ENCODE results near the gene CNTNAP2. TPM values are rescaled to one million over a fixed set of nuclear protein-coding genes. Genes with fewer than 3 reads are reported as not detected.

The CNTNAP2 gene
- total and polyA plus RNA-seq, 12 donors, result 0.07 to 0.77 (median 0.24) TPM

DNA sequence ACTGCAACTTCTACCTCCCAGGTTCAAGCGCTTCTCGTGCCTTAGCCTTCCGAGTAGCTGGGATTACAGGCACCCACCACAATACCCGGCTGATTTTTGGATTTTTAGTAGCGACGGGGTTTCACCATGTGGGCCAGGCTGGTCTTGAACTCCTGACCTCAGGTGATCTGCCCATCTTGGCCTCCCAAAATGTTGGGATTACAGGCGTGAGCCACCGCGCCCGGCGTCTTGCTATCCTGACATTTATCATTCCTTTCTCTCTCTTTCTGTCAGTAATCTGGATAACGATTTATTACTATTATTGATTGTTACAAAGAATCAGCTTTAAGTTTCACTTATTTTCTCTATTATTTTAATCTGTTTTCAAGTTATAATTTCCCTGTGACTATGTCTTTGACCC, 548.4 kb downstream of the CNTNAP2 start:
- DNase-seq, result no peak
- no peak overlapping the region for H3K27ac ChIP-seq
- H3K27me3 ChIP-seq, result no peaks in the 10 kb centered on the region
- no peak overlapping the region for H3K4me3 ChIP-seq
- TF ChIP-seq, protein P1, sequence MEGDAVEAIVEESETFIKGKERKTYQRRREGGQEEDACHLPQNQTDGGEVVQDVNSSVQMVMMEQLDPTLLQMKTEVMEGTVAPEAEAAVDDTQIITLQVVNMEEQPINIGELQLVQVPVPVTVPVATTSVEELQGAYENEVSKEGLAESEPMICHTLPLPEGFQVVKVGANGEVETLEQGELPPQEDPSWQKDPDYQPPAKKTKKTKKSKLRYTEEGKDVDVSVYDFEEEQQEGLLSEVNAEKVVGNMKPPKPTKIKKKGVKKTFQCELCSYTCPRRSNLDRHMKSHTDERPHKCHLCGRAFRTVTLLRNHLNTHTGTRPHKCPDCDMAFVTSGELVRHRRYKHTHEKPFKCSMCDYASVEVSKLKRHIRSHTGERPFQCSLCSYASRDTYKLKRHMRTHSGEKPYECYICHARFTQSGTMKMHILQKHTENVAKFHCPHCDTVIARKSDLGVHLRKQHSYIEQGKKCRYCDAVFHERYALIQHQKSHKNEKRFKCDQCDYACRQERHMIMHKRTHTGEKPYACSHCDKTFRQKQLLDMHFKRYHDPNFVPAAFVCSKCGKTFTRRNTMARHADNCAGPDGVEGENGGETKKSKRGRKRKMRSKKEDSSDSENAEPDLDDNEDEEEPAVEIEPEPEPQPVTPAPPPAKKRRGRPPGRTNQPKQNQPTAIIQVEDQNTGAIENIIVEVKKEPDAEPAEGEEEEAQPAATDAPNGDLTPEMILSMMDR (IDR thresholded peaks at IDR 0.05), result no peak
- 89 to 94% methylated on average over 12 of the region's 12 CpGs for WGBS, 2 donors
- H3K36me3 ChIP-seq, result no peaks in the 10 kb centered on the region
- H3K4me1 ChIP-seq, result no peaks in the 10 kb centered on the region
- intact Hi-C loops (cut with DNase I), result no loop called here
- peaks cover 0 to 22% (median 0%) of the 10 kb centered on the region in 11 donors for H3K9me3 ChIP-seq
- no peak for ATAC-seq

DNA sequence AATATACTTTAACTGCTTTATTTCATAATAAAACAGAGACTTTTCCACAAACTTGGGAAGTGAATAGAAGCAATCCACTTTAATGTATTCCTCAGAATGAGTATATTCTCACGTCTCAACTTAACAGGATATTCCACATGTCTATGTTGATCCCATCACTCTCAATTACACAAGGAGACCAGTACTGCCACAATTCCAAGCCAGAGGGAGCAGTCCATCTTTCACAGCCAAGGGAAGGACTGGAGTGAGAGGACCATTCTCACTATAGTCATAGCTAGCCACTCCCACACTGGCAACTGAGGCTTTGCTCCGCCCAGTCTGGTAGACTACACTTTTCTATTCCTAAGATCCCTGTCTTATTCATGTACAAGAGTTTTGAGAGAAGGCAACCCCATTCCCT, 553.9 kb downstream of the CNTNAP2 start:
- WGBS, 2 donors, result 75 to 83% methylated on average over 2 of the region's 2 CpGs
- H3K27ac ChIP-seq, result no peak overlapping the region
- DNase-seq (no peak), ATAC-seq (no peak)
- TF ChIP-seq, protein P1 (IDR thresholded peaks at IDR 0.05), result no peak
- peaks cover 0 to 22% (median 5%) of the 10 kb centered on the region in 11 donors for H3K9me3 ChIP-seq
- no peaks in the 10 kb centered on the region for H3K36me3 ChIP-seq
- intact Hi-C loops (cut with DNase I), result no loop called here
- no peaks in the 10 kb centered on the region for H3K4me1 ChIP-seq
- H3K27me3 ChIP-seq, result no peaks in the 10 kb centered on the region
- no peak overlapping the region for H3K4me3 ChIP-seq

DNA sequence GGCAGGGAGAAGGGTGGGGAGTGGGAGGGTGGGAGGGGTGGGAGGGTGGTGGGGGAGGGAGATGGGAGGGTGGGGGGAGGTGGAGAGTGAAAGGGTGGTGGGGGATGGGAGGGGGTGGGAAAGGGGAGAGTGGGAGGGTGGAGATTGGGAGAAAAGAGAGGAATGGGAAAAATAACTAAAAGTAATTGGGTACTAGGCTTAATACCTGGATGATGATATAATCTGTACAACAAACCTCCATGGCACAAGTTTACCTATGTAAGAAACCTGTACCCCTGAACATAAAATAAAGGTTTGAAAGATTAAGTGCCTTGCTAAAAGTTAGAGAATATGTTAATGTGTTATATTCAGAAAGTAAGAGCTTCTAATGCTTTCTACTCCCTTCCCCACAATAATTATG, 564.9 kb downstream of the CNTNAP2 start:
- TF ChIP-seq, protein P1 (IDR thresholded peaks at IDR 0.05), result no peak
- Histone ChIP-seq H3K4me3 (no peak overlapping the region), H3K27ac (no peak overlapping the region), H3K4me1 (no peaks in the 10 kb centered on the region), H3K27me3 (no peaks in the 10 kb centered on the region), H3K9me3 (peaks cover 0 to 2% (median 0%) of the 10 kb centered on the region in 11 donors), H3K36me3 (no peaks in the 10 kb centered on the region)
- ATAC-seq (no peak), DNase-seq (no peak)
- intact Hi-C loops (cut with DNase I), result loop anchor here in 1 of 10 donors (10.0 kb wide), 1 partner anchor 63 kb away; no protein-coding TSS in a partner anchor

DNA sequence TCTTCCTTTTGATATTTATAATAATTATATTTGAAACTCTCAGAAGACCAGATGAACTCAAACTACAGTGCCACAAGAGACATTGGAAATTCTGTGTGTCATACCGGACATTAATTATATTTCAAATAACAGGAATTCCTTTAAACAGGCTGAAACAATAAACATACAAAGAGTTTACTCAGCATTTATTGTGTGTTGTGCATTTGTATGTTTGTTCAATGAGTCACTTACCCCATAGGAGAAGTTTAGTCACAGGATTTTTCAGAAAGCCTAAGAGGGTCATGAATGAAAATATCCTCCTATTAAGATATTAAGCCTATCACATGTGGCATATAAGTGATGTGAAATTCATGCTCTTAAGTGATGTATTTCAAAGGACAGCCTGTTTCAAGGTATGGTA, 566.8 kb downstream of the CNTNAP2 start:
- no peak for ATAC-seq
- Histone ChIP-seq H3K36me3 (no peaks in the 10 kb centered on the region), H3K27me3 (no peaks in the 10 kb centered on the region), H3K9me3 (no peaks in the 10 kb centered on the region), H3K4me3 (no peak overlapping the region), H3K4me1 (no peaks in the 10 kb centered on the region), H3K27ac (no peak overlapping the region)
- WGBS, 2 donors, result 78 to 90% methylated on average over 1 of the region's 1 CpG
- TF ChIP-seq, protein P1 (IDR thresholded peaks at IDR 0.05), result no peak
- intact Hi-C loops (cut with DNase I), result loop anchor here in 1 of 10 donors (10.0 kb wide), 1 partner anchor 61 kb away; no protein-coding TSS in a partner anchor
- DNase-seq, result no peak

Measured in heart right ventricle (tissue), 16 donors.